A549 treated with AZD2906 at 1 μM for 4 hours (cell line): Measurements from ENCODE around the gene CCDC66. TPM values are rescaled to one million over a fixed set of nuclear protein-coding genes. Genes with fewer than 3 reads are reported as not detected.

Source experiments
- total RNA-seq: library from RNA; stranded (reverse); fragments of 200-300 nt; extraction: Qiagen RNA extraction; gene quantifications from 5 replicates; pipeline ENCODE4 v1.2.3, GENCODE V29; 2022

CCDC66 gene
- 3.5 to 5.9 TPM (median 5.4 TPM) in 5 replicates for total RNA-seq

DNA sequence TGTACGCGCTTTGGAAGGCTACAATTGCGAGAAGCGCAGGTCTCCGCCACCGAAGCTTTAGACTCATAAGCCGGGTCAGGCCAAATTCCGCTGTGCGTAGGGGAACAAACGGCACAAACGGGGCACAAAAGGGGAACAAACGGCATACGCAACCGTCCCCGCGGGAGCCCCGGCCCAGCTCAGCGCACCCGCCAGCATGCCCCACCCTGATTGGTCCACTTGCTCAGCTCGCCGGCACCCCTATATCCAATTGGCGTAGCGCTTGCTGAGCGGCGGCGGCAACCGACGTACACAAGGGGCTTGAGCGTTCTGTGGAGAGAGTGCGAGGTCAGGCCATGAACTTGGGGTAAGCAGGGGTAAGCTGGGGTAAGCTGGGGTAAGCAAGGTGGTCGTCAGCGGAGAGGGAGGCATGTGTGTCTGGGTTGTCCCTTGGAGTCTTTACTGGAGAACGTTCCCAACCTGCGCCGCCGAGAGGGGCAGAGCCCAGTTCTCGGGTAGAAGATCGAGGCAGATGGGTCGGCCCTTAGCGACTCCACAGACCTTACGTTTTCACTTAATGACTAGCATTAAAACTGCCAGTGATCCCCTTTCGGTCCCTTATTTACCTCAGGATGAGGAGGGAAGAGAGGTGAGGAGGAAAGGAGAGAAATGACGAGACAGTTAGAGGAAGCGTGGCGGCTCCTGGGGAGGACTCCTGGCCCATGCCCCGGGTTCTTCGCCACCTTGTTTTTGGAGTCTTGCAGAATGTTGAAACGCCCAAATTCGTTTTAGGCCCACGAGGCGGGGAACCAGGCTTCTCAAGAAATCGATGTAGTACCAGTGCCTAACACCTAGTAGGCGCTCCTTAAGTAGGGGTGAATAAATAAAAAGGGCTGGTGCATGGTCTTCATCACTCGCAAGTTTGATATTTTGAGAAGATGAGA lies at the start of gene CCDC66:
Gene CCDC66 (plus strand): TSS at position 268 of the 923 bp plus-strand sequence. CDS start 68 bp downstream, at position 336.

Other genes starting within 250 kb of the CCDC66 start
- 0.14 to 0.19 TPM in 2 of 5 replicates, not detected in the others for gene ERC2, start 88.7 kb upstream of the CCDC66 start, total RNA-seq
- gene TASOR, start 126.1 kb downstream of the CCDC66 start, total RNA-seq: 16.0 to 21.8 TPM (median 18.3 TPM) in 5 replicates
- 6.8 to 9.0 TPM (median 7.3 TPM) in 5 replicates for gene ARHGEF3, start 244.8 kb downstream of the CCDC66 start, total RNA-seq